Myocyte (in vitro differentiated cells): ENCODE data around the gene MON2. TPM values are rescaled to one million over a fixed set of nuclear protein-coding genes. Genes with fewer than 3 reads are reported as not detected.

Source experiments
- DNase-seq: peaks from one replicate; pipeline ENCODE4 v3.0.0-alpha.2; 2012; ENCODE audit warnings: low read depth
- microRNA counts: library from miRNA; unstranded; fragments of <30 nt; microRNA quantifications from one replicate; lab custom pipeline; 2016
- microRNA-seq: library from miRNA; unstranded; fragments of <30 nt; microRNA quantifications from one replicate; pipeline ENCODE4, GENCODE V29; 2016
- total RNA-seq: library from RNA; depleted of rRNA; stranded (reverse); fragments of >200 nt; gene quantifications from 2 replicates; pipeline ENCODE4 v1.2.3, GENCODE V29; 2014

MON2 gene
- total RNA-seq, 1 donor from 2014 or later = 21.3 TPM

DNA sequence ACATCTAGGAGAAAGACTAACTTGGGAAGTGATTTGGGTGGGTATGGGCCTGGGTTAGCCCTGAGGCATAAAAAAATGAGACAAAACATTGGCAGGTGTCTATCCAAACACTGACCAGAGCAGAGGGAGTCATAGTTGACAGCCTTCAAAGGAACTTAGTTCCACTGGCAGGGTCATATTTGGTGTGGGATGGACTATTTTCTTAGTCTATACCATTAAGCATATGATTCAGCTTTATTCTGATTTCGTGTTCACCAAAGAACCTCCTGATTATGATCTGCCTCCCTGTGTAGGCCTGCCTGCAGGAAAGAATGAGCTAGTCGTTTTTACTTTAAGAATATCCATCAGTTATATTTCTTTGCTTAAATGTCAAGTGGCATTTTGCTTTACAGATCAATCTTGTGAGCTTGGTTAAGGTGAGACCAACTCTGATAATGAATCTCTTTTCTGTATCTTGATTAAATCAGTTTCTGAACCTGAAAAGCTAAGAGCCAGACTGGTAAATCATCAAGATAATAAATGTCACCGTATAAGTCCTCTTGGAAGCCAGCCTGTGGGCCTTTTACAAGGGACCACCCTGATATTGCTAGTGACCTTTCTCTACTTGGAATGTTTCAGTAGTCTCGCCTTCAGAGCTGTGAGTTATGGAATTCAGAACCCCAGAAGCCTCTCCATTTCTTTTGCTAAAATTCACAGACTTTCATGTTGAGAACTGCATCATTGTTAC lies 182.9 kb downstream of the MON2 start:
- no peak for DNase-seq

MicroRNA genes within 50 kb of the gene (microRNA counts, 767-probe panel; counts per million panel counts)
- 13,693 counts per million, percentile 73 among the panel's probes with 10 or more counts for microRNA hsa-let-7i-5p (lab: Ali Mortazavi, UCI)

Small RNAs within 50 kb of the gene (microRNA-seq; reads per million reads assigned to microRNA genes)
- gene MIRLET7I = 44,756 reads per million, percentile 98 among the genes with 10 or more reads in this experiment

Other genes with a start within 250 kb of the MON2 start
- 41.5 and 50.2 TPM in 2 replicates for gene USP15, start 206.4 kb upstream of the MON2 start, total RNA-seq